ENCODE measurements around the gene CHP2. TPM values are rescaled to one million over a fixed set of nuclear protein-coding genes. Genes with fewer than 3 reads are reported as not detected.

CHP2 gene
- total and polyA plus RNA-seq, 9 of the 15 experiments (the other 6 are each of a cell fraction or from before 2014, with no cell fraction given): 0.23 to 1.1 (median 0.80) TPM

GRCh38 chr16:23754594-23755483 is at the start of gene CHP2 (continued):
- TF ChIP-seq MGA (IDR thresholded peaks at IDR 0.05) (peak; percentile 74), CCAR2 (IDR thresholded peaks at IDR 0.05; ENCODE audit: low read depth, low read length) (no peak), PCBP1 (IDR thresholded peaks at IDR 0.05; ENCODE audit: low read depth, low read length, poor library complexity, severe bottlenecking) (peak; percentile 39), KDM4B (IDR thresholded peaks at IDR 0.05; ENCODE audit: borderline replicate concordance in 2 of 2, low read depth in 1 of 2) (no peak), ZBTB7A (IDR thresholded peaks at IDR 0.05; ENCODE audit: borderline replicate concordance, control insufficient read depth, low read depth, low read length) (peak; percentile 43; the same call in 1 of the 2 replicates), ATF7 (IDR thresholded peaks at IDR 0.05) (peak; percentile 44; the same call in 1 of the 2 replicates), LCOR (CRISPR knock-in tag; IDR thresholded peaks at IDR 0.05) (peak; percentile 54; the same call in 1 of the 2 replicates), RBFOX2 (IDR thresholded peaks at IDR 0.05; ENCODE audit: low read depth, low read length) (peak; percentile 61), SIX5 (IDR thresholded peaks at IDR 0.05; ENCODE audit: borderline replicate concordance in 1 of 2, insufficient read depth in 1 of 2, low read depth in 1 of 2, low read length in 2 of 2) (no peak), CREB1 (IDR thresholded peaks at IDR 0.05) (no peak), CREB1 (CRISPR knock-in tag; IDR thresholded peaks at IDR 0.05) (peak; percentile 33; the same call in 1 of the 2 replicates), ZNF583 (CRISPR knock-in tag; IDR thresholded peaks at IDR 0.05) (no peak), CBX1 (IDR thresholded peaks at IDR 0.05; ENCODE audit: low read depth) (0 out of 2 replicates have a peak, but pooled peaks have one; percentile 24), NRF1 (conservative IDR thresholded peaks at IDR 0.05 in 1 of 2, IDR thresholded peaks at IDR 0.05 in 1 of 2) (peak; percentile 36 to 44), GABPB2 (CRISPR knock-in tag; conservative IDR thresholded peaks at IDR 0.05) (no peak), POLR2G (IDR thresholded peaks at IDR 0.05; ENCODE audit: low read depth, low read length) (peak; percentile 68)

Measured in K562 (cell line).